Fibroblast of upper back skin (primary cell): ENCODE results near the gene METTL21C.

Experiments
- DNase-seq: peaks from one replicate; pipeline ENCODE4 v3.0.0-alpha.2; 2013

METTL21C gene

DNA sequence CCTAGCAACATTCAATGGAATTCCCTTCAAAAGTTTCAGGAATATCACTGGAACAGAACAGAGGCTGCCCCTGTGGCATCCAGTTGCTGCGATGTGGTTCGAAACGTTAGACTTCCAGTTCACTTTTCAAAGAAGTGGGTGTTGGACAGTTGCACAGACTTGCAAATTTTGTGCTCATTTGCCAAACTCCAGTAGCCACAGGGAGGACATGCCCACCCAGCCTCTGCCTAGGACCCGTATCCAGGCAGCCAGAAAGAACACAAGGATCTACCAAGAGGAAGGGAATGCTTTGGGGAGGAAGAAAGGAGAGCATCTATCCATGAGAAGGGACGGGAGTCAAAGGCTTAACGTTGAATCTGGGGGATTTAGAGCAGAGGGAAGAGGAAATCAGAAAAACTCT is at the start of gene METTL21C:
METTL21C (minus strand) TSS at position 108 of the 400 bp plus-strand sequence. CDS start 546 bp downstream, outside the sequence.
- no peak for DNase-seq

DNA sequence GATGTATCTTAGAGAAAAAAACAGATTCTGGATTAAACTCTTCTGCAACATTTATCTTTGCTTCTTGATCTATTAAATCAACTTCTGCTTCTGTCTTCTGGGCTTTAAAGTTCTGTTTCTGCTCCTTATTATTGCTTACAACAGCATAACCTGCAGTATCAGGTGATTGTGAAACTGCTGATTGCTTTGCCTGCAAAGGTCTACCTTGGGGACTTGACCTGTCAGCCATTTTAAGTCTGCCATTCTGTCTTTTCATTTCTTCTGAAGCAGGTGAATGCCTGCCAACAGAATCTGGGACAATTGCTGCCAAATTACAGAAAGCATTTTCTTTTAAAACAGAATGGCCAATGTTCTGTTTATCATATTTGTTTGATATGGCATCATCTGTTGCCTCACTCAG is 47.7 kb upstream of the METTL21C start:
- no peak for DNase-seq

DNA sequence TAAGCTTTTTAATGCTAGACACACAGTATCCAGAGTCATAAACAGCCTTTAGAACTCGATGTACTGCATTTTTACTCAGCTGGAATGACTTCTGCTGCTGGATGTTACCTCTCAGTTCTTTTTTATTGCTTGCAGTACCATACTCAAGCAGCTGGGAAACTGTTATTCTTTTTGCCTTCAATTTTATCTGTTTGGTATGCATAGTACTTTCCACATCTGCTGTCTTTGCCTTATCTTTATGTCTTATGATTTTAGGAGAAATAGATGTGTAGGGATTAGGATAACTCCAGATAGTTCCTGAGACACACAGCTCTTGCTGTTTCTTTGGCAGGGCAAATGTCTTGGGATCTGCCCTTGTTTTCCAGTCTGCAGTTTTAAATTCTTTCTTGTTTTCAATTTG is 47.3 kb upstream of the METTL21C start:
- DNase-seq = no peak

DNA sequence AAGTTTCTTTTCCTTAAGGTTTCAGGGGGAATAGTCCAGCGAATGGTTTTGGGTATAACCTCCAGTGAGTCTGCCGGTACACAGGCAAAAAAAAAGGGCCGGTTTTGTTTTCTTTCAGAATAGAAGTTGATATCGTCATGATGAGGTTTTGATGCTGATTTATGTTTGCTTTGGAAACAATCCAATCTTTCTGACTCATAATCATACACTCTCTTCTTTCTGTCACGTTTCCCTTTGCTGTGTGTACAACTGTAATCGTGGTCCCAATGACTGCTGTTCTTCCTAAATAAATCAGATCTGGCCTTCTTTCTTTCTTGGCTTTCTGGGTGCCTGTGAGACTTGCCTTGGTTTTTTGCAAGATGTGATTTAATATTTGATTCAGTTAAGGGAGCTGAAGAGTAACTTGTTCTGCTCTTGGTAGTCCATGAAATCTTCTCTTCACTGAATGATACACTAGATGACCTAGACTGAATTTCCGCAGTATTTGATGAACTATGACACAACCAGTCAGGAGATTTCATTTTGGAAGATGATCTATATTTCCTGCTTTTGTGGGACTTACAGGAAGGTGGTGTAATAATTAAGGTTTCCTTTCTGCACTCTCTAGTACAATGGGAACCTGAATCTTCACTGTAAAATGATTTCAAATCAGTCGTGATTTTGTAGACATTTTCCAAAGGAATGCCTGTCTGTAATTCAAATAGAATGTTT is 34.9 kb upstream of the METTL21C start:
- peak; percentile 39 for DNase-seq

DNA sequence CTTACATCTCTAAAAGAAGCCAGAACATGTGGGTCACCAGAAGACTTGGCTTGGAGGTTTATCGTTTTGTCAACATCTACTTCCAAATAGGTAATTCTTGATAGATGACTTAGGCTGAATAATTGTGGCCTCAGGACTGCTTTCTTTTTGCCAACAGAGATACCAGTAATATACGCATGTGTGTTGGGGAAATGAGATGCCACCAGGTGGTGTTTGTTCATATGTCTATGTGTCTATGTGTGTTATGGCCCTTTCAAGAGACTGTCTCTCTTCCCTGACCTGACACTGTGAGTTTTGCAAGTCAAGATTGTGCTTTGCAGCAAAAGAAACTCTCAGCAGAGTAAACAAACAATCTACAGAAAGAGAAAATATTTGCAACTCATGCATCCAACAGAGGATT is 31.6 kb upstream of the METTL21C start:
- no peak for DNase-seq

DNA sequence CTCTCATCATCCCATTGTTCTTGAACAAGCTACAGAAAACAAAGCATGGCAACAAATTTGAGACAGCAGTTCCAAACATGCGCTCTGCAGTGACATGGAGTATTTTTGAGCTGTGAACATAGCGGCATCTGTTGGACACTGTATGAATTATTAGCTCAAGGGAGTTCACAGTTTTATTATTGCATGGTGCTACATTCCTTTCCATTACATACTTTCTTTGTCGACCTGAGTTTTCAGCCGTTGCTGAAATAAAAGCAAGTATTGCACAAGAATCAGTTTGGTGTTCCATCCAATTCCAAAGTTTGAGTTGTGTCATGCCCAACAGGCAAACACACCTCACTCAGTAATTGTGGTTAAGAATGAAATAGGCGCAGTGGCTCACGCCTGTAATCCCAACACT is 30.1 kb upstream of the METTL21C start:
- peak; percentile 73 for DNase-seq

DNA sequence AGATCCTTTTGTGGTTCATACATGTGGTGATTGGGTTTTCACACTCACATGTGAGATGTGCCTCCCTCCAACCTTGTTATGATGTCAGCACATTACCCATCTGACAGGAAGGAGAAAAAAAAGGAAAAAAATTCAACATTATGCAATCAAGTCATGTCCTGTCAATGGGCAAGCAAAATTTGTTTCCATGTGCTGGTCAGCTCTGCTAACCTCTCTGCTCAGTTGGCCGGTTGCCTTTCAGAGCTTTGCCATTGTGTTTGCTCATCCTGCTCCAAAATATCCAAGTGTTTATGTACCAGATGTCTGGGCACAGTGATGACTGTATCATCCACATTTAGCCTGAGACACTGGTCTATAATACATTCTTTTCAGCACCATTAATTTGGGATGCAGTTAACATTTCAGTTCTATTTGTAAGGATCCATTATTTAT is 27.0 kb upstream of the METTL21C start:
- DNase-seq = no peak

DNA sequence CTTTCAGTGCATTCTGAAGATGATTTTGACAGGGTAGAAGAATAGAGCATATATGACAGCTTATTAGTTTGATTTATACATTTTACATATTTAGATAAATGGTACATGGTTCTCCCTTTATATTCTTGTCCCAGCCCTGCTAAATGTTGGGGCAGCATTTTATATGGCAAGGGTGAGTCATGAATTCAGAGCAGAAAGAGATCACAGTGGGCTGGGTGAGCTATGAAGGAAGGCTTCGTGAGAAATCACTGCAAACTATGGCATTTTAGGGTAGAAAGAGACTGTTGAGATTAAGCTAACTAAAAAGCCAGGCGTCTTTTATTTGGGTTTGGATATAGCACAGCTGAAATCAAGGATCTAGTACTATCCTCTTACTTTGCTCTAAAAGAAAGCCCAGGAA is 23.9 kb upstream of the METTL21C start:
- DNase-seq = no peak

DNA sequence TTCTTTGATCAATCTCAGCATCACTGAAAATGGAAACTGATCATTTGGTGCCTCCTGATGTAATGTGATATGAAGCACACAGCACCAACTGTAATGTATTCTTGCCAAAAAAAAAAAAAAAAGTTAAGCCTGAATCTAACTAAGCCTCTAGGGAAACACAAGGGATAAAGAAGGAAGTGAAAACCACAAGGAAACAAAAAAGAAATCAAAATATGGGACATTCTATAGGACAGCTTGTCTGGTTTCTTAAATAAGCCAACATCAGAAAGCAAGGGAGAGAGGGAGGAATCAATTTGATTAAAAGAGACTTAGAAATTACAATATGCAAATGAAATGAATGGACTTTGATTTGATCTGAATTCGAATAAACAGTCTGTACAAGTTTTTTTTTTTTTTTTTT is 20.6 kb upstream of the METTL21C start:
- no peak for DNase-seq

DNA sequence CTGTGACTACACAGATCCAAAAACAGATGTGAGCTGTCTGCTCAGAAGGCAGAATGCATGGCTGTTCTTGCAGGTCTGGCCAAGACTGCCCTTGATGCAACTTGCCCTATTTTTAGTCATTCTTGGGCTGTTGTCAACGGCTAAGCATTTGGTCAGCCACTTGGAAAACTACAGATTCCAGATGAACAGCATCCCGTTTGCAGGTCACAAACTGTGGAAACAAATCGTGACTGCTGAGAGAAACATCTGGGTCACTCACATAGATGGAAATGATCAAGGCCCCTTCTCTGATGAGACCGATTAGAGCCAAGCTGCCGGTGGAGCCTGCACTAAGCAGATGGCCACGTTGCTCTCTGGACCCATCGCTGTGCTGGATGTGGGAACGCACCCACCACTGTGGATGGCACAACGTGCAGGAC is 15.4 kb upstream of the METTL21C start:
- DNase-seq = no peak

DNA sequence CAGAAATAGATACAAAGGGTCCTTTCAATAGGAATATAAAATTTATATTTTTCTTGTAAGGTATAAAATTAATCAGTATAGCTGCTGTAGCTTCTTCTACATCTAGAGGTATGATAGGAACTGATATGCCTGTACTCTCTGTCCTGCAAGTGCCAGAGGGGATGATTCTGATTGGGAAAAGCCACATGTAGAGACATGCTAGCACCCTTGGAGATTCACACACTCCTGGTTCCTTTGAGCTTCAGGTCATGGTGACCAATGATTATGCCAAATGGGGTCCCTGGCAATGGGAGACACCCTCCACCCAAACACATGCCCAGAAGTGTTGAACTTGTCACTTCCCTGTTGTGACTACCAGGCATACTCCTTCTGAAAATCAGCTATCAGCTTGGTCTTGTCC is 14.7 kb upstream of the METTL21C start:
- DNase-seq = no peak

DNA sequence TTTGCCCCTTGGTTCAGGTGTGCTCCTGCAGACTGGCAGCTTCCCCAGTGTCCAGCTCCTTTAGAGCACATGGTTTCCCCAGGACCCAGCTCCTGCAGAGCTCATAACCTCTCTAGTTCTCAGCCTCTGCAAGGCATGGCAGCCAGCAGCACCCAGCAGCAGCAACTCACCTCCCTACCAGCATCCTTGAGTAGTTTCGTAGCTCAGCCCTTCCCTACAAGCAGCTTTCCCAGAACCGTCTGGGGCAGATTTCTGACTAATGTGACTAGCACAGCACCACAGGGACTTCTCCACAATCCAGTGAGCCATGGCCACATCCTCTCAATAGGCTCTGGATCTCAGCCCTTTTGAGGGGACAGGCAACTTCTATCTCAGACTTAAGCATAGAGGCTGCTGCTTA is 14.1 kb upstream of the METTL21C start:
- no peak for DNase-seq

DNA sequence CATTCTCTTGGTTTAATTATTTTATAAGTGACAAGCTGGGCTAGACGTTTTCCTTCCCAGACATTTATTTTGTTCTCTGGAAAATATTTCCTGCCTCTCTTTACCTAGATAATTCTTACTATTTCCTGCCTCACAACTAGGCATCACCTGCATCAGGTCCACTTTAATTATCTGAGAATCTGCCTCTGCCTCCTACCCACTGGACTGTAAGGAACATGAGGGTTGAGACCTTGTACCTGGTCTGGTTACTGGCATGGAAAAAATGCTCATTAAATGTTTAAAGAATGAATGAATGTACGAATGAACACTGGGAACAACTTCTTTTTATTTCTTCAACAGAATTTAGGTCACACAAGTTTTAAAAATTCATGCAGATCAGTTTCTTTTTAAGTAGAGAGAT is 13.4 kb upstream of the METTL21C start:
- no peak for DNase-seq

DNA sequence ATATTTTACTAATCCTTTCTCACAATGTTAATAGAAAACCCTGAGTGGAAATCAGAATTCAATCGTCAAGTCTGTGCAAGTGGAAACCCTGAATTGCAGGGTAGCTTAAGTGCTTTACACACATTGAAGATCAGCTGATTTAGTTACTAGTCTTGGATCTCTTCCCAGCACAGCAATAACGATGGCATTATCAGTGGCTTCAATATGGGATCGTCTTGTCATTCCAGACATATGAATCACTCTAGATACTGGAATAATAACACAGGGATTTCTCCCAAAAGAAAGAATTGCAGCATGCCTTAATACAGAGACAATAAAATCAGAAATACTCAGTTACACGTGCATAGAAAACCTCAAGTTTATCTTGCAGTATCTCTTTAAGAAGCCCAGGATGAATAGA is 12.6 kb upstream of the METTL21C start:
- DNase-seq = peak; percentile 96

DNA sequence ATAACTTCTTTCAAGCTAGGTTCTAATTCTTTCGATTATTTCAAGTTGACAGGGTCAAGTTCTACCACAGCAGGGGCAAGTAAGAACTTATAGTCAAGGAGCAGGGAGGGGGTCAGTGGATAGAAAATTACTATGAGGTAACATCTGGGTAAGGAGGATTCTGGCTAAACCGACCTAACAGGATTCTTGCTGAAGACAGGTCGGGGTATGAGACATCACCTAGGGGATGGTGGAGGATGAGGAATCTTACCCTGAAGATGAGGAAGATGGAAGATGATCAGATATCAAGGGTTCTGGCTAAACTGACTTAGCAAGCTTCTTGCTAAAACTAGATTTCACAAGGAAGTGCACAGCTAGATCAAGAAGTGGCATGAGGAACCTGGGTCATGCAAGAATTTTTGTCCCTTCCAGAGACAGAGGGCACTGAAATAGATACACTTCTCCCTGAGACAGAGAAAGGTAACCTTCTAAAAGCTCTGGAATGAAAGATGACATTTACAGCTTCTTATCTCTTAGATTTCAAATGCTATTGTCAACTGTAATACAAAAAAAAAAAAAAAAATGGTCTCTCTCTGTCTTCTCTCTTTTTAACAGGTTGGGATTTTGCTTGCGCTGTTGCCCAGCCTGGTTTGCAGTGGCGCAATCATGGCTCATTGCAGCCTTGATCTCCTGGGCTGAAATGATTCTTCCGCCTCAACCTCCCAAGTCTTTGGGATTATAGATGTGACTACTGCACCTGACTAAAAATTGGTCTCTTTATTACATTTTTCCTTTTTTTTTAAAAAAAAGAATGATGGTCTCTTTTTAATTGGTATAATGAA is 9.6 kb upstream of the METTL21C start:
- DNase-seq = no peak

DNA sequence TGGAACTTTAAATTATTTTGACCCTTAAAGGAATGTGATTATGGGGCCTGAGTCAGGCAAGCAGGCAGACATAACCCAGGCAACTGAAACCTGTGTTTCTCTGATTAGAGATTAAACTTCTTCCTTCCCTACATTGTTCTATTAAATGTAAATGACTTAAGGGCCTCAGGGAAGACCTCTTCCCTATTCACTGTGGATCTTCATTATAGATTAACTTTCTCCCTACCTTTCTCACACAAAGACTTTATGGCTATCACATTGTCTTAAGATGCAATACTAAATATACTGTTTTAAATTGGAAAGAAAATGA is 8.8 kb upstream of the METTL21C start:
- no peak for DNase-seq

DNA sequence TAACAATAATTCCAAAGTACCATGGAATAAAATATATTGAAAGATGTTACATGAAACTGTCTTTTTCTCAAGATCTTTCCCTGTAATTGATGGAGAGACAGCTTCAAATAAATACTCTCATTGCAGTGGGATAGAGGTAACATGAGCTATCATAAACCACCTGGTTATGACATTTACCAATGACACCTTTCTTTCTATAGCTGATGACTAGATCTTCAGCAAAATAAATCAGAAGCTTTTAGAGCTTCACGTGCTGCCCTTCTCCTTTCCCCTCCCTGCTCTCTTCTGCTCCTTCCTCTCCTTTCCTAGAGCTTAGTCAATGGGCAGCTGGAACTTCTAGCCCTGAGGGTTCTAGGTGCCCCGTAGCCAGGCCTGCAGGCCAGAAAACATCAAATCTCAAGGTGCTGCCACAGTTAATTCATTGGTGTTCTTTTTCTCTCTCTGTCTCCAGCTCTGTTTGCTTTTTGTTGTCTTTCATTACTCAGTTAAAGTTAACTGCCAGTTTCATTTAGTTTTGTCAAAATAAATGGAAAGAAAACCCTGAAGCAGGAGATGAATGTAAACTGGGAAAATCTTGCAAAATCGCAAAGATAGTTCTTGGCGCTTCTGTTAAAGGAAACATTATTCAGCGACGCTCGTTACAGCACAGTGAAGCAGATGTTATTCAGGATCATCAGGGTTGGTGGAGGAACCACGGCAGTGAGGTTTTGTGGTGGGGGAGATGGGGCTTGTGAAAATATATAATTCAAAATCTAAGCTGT is 8.3 kb upstream of the METTL21C start:
- DNase-seq = peak; percentile 45

DNA sequence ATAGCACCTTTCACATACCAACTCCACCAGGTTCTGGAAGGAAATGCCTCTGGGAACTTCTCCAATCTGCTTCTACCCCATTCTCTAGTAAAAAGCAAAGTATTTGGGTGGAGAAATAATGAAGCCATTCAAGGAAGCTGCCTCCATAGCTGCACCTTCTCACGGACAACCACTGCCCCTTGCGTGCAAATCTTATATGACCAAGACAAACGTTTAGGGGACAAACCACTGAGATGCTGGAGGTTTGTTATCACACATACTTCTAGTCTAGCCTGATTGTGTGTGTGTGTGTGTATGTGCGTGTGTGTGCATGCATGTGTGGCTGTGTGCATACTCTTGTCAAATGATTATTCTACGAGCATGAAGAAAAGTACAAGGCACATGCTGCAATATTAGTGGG is 6.5 kb upstream of the METTL21C start:
- no peak for DNase-seq

DNA sequence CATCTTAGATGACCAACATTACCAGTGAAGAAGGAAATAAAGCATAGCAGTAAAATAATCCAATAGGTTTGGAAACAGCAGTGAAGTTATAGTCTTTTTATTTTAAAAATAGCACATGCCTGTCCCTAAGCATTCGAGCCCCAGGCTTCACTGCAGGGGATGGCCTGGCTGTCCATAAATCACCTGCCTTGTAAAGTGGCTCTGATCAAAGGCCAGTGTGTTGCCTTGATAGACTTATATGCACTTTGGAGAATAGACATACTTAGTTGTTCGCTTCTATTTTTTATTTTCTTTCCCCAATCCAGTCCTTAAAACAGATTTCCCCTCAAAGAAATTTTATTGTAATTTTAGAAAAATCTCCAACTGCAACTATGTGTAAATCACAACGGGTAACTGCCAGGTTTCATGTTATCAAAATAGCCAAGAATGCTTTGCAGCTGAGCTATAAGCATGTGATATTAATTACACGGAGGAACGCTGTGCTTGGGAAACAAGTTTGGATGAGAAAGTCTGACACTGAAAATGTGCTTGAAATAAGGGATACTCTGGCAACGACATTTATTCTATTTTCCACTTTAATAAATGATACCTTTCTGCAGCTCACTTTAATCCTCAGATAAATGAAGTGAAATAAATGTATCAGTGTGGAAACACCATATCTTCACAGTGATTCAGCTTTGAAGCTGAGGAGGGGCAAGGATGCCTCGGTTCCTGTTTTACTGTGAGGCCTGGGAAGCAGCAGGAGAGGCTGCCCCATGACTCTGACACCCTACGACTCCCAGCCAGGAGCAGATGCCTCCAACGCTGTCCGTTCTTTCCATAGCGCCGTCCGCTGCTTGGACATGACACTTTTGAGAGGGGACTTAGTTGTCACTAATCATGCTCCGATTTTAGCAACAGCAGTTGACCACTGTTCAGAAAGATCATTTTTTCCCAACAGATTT is 5.5 kb upstream of the METTL21C start:
- peak; percentile 38 for DNase-seq

DNA sequence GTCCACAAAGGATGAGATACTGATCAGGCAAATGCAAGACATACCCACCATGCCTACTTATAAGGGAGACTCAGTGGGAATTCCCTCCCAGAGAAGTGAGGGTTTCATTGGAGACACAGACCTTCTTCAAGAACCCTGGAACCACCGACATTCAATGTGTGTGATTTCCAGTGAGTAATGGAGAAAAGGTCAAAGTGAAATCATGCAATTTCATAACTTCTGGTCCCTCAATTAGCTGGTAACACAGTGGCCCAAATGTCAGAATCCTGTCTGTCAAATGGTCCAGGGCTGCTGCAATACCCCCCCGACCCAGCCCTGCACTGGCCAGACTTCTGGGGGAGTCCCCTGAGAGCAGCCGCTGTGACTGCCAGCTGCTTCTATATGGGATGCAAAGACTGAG is 4.7 kb upstream of the METTL21C start:
- no peak for DNase-seq

DNA sequence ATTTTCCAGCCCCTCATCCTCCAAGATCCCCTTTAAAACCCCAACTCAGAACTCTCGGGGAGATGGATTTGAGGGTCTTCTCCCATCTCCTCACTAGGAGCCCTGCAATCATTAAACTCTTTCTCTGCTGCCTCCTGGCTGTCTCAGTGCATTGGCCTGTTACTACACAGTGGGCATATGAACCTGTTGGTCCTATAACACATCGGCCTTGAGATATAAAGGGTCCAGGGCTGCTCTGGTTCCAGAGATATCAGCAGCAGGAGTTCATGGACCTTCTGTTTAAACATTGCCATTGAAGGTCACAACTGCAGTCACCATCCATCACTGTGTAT is 3.8 kb upstream of the METTL21C start:
- DNase-seq = no peak

DNA sequence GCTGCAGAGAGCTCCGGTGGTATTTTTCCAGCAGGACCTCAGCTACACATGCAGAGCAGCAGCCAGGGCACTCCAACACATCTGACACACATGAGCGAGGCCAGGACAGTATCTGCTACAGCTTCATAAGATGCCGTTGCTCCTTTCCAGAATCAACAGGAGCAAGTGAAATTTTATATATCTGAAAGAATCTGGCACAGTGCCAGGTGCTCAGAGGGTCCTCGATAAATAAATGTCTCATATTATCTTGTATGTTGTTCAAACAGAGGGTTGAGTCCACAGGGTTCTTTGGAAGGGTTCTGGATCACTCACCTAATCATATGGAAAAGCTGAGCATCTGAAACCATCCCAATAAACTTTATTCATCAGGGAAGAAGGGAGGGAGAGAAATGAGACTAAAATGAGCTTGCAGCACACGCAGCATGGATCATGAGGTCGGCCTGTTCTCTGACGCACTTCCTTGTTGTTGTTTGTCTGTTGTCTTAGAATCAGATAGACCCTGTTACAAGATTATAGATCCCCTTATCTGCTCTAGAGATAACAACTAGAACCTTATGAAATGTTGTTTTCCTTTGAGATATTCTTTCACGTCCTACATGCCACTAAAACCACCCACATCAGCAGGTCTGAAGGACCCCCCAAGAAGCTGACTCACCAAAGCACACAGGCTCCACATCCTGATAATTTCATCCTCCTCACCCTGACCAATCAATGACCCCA is 3.2 kb upstream of the METTL21C start:
- DNase-seq = no peak
